Liver (tissue), 9 donors: Measurements from ENCODE around the gene AP1S3. TPM values are rescaled to one million over a fixed set of nuclear protein-coding genes. Genes with fewer than 3 reads are reported as not detected.

Experiments used
- DNase-seq: peaks from one replicate; pipeline ENCODE4 v3.0.0-alpha.2; 2017; ENCODE audit warnings: low spot score
- H3K27ac ChIP-seq, 2 donors: one replicate each; pipeline ENCODE4 v1.7.0; 2013; ENCODE audit warnings: inconsistent platforms in 2 of 2, low read length in 2 of 2, control low read depth in 1 of 2, low read depth in 1 of 2, mild to moderate bottlenecking in 1 of 2
- H3K27me3 ChIP-seq, 4 donors: one replicate each; pipeline versions ENCODE4 v1.6.1 to v1.7.0; 2013; ENCODE audit warnings: low read length in 3 of 4, inconsistent platforms in 1 of 4, mild to moderate bottlenecking in 1 of 4, moderate library complexity in 1 of 4; ENCODE audit not compliant: control insufficient read depth in 4 of 4, insufficient read depth in 4 of 4
- H3K36me3 ChIP-seq, 4 donors: one replicate each; pipeline versions ENCODE4 v1.6.1 to v1.7.0; 2013; ENCODE audit warnings: low read length in 3 of 4, mild to moderate bottlenecking in 3 of 4, low read depth in 1 of 4, moderate library complexity in 1 of 4; ENCODE audit not compliant: control insufficient read depth in 4 of 4, insufficient read depth in 3 of 4
- H3K4me1 ChIP-seq, 4 donors: one replicate each; pipeline versions ENCODE4 v1.6.1 to v1.7.0; 2013; ENCODE audit warnings: low read length in 3 of 4, mild to moderate bottlenecking in 3 of 4, moderate library complexity in 1 of 4; ENCODE audit not compliant: control insufficient read depth in 4 of 4, insufficient read depth in 4 of 4
- H3K4me3 ChIP-seq, 3 donors: one replicate each; pipeline versions ENCODE4 v1.6.1 to v1.7.0; 2013; ENCODE audit warnings: low read length in 3 of 3, control low read depth in 1 of 3, low read depth in 1 of 3, mild to moderate bottlenecking in 1 of 3
- H3K9ac ChIP-seq, 2 donors: one replicate each; pipeline ENCODE4 v1.7.0; 2013; ENCODE audit warnings: low read length in 2 of 2, mild to moderate bottlenecking in 2 of 2, moderate library complexity in 2 of 2, control low read depth in 1 of 2, low read depth in 1 of 2
- H3K9me3 ChIP-seq, 4 donors: one replicate each; pipeline versions ENCODE4 v1.6.1 to v1.7.0; 2013; ENCODE audit warnings: low read length in 3 of 4; ENCODE audit not compliant: control insufficient read depth in 4 of 4
- ATF3 ChIP-seq: IDR thresholded peaks from 2 replicates; pipeline ENCODE4 v1.6.1; 2016; ENCODE audit warnings: antibody characterized with exemption
- CTCF ChIP-seq: fragments of 150-350 bp; IDR thresholded peaks from 2 replicates; pipeline ENCODE4 v1.5.1; 2017; ENCODE audit warnings: improper control_type of control experiment, low read depth, low read length; ENCODE audit not compliant: missing input control
- EGR1 ChIP-seq, 2 donors: IDR thresholded peaks; 2 replicates each; pipeline ENCODE4 v1.6.1; 2016 to 2018; ENCODE audit warnings: antibody characterized with exemption in 2 of 2, low read depth in 2 of 2
- FOXA1 ChIP-seq: IDR thresholded peaks from 2 replicates; pipeline ENCODE4 v1.6.1; 2016; ENCODE audit warnings: antibody characterized with exemption
- FOXA2 ChIP-seq: IDR thresholded peaks from 2 replicates; pipeline ENCODE4 v1.6.1; 2016; ENCODE audit warnings: antibody characterized with exemption
- GABPA ChIP-seq, 2 donors: IDR thresholded peaks in 1 of 2; conservative IDR thresholded peaks in 1 of 2; 2 replicates each; pipeline ENCODE4 v1.6.1; 2016; ENCODE audit warnings: antibody characterized with exemption in 2 of 2, mild to moderate bottlenecking in 1 of 2, moderate library complexity in 1 of 2
- HNF4A ChIP-seq, 2 donors: conservative IDR thresholded peaks; 2 replicates each; pipeline ENCODE4 v1.6.1; 2016; ENCODE audit warnings: antibody characterized with exemption in 2 of 2, mild to moderate bottlenecking in 2 of 2
- HNF4G ChIP-seq: IDR thresholded peaks from 2 replicates; pipeline ENCODE4 v1.6.1; 2016; ENCODE audit warnings: antibody characterized with exemption
- JUND ChIP-seq, 2 donors: IDR thresholded peaks; 2 replicates each; pipeline ENCODE4 v1.6.1; 2016; ENCODE audit warnings: antibody characterized with exemption in 2 of 2
- MAX ChIP-seq: IDR thresholded peaks from 2 replicates; pipeline ENCODE4 v1.6.1; 2016; ENCODE audit warnings: antibody characterized with exemption
- NR2F2 ChIP-seq: IDR thresholded peaks from 2 replicates; pipeline ENCODE4 v1.6.1; 2016; ENCODE audit warnings: antibody characterized with exemption
- RAD21 ChIP-seq, 2 donors: IDR thresholded peaks; 2 replicates each; pipeline ENCODE4 v1.6.1; 2016; ENCODE audit warnings: antibody characterized with exemption in 2 of 2, mild to moderate bottlenecking in 2 of 2
- REST ChIP-seq: IDR thresholded peaks from 2 replicates; pipeline ENCODE4 v1.6.1; 2016; ENCODE audit warnings: antibody characterized with exemption, mild to moderate bottlenecking
- RXRA ChIP-seq, 2 donors: IDR thresholded peaks; 2 replicates each; pipeline ENCODE4 v1.6.1; 2017 to 2018; ENCODE audit warnings: antibody characterized with exemption in 2 of 2, mild to moderate bottlenecking in 1 of 2
- SP1 ChIP-seq: IDR thresholded peaks from 2 replicates; pipeline ENCODE4 v1.6.1; 2018; ENCODE audit warnings: antibody characterized with exemption, mild to moderate bottlenecking
- TAF1 ChIP-seq: conservative IDR thresholded peaks from 2 replicates; pipeline ENCODE4 v1.6.1; 2016; ENCODE audit warnings: antibody characterized with exemption, mild to moderate bottlenecking
- YY1 ChIP-seq: IDR thresholded peaks from 2 replicates; pipeline ENCODE4 v1.6.1; 2016; ENCODE audit warnings: antibody characterized with exemption, mild to moderate bottlenecking
- ZBTB33 ChIP-seq: IDR thresholded peaks from 2 replicates; pipeline ENCODE4 v1.6.1; 2016; ENCODE audit warnings: antibody characterized with exemption
- WGBS: extraction: QIAGEN DNeasy Blood & Tissue Kit; methylation state at CpG from one replicate; pipeline ENCODE4 v1.1.7; 2013; 5-methylcytosine and 5-hydroxymethylcytosine counted together
- polyA plus RNA-seq, 2 donors: library from polyadenylated mRNA; stranded (reverse) in 1 of 2; unstranded in 1 of 2; fragments of 200-250 nt in 1 of 2; fragments of >200 nt in 1 of 2; fragmentation: Nextera tagmentation in 1 of 2; extraction: Ambion mirVana in 1 of 2; gene quantifications; one replicate each; pipeline versions ENCODE4 v1.2.1 to v1.2.3, GENCODE V29; 2013 to 2015
- total RNA-seq, 2 donors: library from RNA; depleted of rRNA; stranded (reverse); fragments of >200 nt; gene quantifications; one replicate each; pipeline ENCODE4 v1.2.3, GENCODE V29; 2014
- donor health status: healthy.
- donor health status: healthy.
- donor health status: healthy.
- donor health status: healthy.
- donor health status: healthy.

Gene AP1S3
- total and polyA plus RNA-seq, 4 donors: 1.1 to 3.8 (median 2.4) TPM

- TF ChIP-seq YY1 (no peak), NR2F2 (no peak), RXRA (IDR thresholded peaks at IDR 0.05) (no peak), REST (no peak), RAD21 (IDR thresholded peaks at IDR 0.05) (no peak), ZBTB33 (no peak)
- no peaks in the 10 kb centered on the region for H3K27me3 ChIP-seq
- no peak for DNase-seq
- H3K27ac ChIP-seq: no peak overlapping the region
- H3K9ac ChIP-seq: no peak overlapping the region
- peaks cover 5 to 26% (median 15%) of the 10 kb centered on the region in 4 donors for H3K36me3 ChIP-seq
- no peaks in the 10 kb centered on the region for H3K9me3 ChIP-seq
- H3K4me1 ChIP-seq: no peaks in the 10 kb centered on the region
- H3K4me3 ChIP-seq: no peak overlapping the region
- WGBS: 91% methylated on average over 5 of the region's 5 CpGs
Observed at GRCh38 chr2:223887127-223887526, 49.7 kb upstream of the AP1S3 start.

- TF ChIP-seq HNF4G: no peak
- no peak for TF ChIP-seq MAX
- TF ChIP-seq RAD21 (IDR thresholded peaks at IDR 0.05): no peak
- TF ChIP-seq EGR1 (IDR thresholded peaks at IDR 0.05; ENCODE audit: low read depth in 2 of 2): no peak
- no peak for TF ChIP-seq HNF4A (conservative IDR thresholded peaks at IDR 0.05)
- TF ChIP-seq NR2F2: no peak
- no peak for TF ChIP-seq SP1
- no peak for TF ChIP-seq FOXA1
- no peak for TF ChIP-seq YY1
- no peak for TF ChIP-seq REST
- no peak for TF ChIP-seq RXRA (IDR thresholded peaks at IDR 0.05)
- no peak for TF ChIP-seq FOXA2
- no peak for TF ChIP-seq CTCF
- TF ChIP-seq GABPA (IDR thresholded peaks at IDR 0.05 in 1 of 2, conservative IDR thresholded peaks at IDR 0.05 in 1 of 2): no peak
- TF ChIP-seq TAF1: no peak
- no peak for TF ChIP-seq ZBTB33
- TF ChIP-seq JUND (IDR thresholded peaks at IDR 0.05): no peak
- TF ChIP-seq ATF3: no peak
- no peak overlapping the region for H3K27ac ChIP-seq
- H3K36me3 ChIP-seq: peaks cover 5 to 28% (median 16%) of the 10 kb centered on the region in 4 donors
Observed at GRCh38 chr2:223886726-223887125, 49.3 kb upstream of the AP1S3 start.

More at GRCh38 chr2:223886726-223887125, 49.3 kb upstream of the AP1S3 start:
- no peaks in the 10 kb centered on the region for H3K4me1 ChIP-seq
- no peaks in the 10 kb centered on the region for H3K27me3 ChIP-seq
- no peak for DNase-seq
- 1% methylated on average over 2 of the region's 2 CpGs for WGBS
- no peaks in the 10 kb centered on the region for H3K9me3 ChIP-seq
- no peak overlapping the region for H3K9ac ChIP-seq
- H3K4me3 ChIP-seq: no peak overlapping the region
